HG03469 (cell line): ENCODE measurements around the gene ISLR.

ENCODE experiments used
- ATAC-seq: cut with Tn5 transposase; IDR thresholded peaks from one replicate; pipeline ENCODE4 v1.9.1; 2021; ENCODE audit warnings: mild to moderate bottlenecking, moderate library complexity, moderate number of reproducible peaks; ENCODE audit not compliant: unreplicated experiment

The ISLR gene

DNA sequence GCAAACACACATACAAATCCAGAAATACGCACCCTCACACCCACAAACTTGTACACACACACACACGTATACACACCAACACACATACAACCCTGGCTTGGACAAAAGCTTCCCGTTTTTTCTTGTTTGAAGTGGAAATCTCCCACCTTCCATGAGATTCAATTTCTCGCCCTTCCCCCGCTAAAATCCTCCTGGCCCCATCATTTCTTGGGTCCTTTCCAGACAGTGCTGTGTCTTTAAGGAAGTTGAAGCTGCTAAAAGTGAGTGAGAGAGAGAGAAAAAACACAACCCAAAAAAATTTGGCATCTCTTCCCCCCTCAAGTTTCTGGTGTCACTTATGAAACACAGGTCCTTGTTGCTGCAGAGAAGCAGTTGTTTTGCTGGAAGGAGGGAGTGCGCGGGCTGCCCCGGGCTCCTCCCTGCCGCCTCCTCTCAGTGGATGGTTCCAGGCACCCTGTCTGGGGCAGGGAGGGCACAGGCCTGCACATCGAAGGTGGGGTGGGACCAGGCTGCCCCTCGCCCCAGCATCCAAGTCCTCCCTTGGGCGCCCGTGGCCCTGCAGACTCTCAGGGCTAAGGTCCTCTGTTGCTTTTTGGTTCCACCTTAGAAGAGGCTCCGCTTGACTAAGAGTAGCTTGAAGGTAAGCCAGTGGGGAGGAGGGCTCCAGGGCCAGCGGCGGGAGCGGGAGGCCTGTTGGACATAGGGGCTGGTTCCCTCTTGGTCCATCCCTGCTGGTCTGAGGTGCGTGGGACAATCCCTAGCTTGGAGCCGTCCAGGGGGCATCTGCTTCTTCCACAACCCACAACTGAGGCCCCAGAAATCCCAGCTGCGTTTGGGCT lies at the start of gene ISLR:
Gene ISLR (plus strand): TSS at position 331 of the 839 bp plus-strand sequence. CDS start 1,149 bp downstream, outside the sequence.
- no peak for ATAC-seq

DNA sequence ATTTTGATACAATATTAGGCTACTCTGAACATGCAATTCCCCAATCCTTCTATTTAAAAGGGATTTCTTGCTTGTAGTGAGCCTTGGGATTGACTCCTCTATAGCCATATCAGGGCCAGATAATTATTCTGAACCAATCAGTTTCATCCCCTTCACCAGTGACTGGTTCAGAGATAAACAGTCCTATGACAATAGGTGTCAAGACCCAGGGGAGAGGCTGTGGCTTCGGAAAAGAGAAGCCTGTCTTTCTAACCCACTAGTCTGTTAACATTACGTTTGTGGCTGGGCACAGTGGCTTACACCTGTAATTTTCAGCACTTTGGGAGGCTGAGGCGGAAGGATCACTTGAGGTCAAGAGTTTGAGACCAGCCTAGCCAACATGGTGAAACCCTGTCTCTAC lies 49.3 kb upstream of the ISLR start:
- ATAC-seq = no peak

DNA sequence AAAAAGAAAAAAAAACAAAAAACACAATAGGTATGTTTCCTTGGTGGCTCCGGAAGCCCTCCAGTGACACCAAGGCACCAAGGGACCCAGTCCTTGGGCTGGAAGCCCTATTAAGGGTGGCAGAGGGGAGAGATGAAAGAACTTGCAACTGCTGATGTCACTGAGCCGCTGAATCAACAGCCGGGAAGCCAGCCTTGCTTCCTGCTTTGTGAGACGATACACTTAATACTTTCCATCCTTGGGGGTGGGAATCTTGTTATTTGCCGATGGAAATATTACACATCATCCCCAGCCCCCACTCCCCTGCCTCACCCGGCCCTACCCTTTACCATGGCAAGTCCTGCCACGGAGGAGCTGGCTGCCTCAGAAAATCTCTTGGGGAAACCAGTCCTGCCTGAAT lies 48.8 kb upstream of the ISLR start:
- no peak for ATAC-seq

DNA sequence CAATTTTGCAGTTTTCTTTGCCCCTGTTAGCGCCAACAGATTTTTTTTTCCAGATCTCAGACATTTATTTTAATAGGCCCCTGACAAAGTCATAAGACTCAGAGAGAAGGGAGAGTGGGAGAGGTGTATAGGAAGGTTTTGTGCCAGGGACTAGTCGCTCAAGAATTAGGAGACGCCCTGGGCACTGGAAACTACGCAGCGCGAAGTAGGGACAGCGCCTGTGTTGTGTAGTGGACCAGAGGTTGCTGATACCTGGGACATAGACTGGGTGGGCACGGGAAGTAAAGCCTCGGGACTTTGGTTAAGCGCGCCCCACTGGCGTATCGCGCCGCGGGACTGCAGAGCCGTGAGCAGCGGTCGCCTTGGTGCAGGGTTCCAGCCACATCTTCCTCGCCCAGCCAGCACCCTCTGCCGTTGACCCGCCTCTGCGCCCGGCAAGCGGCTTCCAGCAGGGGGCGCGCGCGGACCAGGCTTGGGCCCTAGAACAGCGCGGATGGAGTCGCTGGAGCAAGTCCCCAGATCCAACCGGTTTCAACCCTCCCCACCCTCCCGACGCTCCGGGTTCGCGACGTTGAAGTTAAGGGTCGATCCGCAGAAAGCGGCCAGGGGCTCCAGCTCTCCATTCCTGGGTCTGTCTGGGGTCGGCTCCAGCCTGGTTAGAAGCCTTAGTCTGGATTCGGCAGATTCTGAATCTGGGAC lies 46.1 kb upstream of the ISLR start:
- ATAC-seq = no peak

DNA sequence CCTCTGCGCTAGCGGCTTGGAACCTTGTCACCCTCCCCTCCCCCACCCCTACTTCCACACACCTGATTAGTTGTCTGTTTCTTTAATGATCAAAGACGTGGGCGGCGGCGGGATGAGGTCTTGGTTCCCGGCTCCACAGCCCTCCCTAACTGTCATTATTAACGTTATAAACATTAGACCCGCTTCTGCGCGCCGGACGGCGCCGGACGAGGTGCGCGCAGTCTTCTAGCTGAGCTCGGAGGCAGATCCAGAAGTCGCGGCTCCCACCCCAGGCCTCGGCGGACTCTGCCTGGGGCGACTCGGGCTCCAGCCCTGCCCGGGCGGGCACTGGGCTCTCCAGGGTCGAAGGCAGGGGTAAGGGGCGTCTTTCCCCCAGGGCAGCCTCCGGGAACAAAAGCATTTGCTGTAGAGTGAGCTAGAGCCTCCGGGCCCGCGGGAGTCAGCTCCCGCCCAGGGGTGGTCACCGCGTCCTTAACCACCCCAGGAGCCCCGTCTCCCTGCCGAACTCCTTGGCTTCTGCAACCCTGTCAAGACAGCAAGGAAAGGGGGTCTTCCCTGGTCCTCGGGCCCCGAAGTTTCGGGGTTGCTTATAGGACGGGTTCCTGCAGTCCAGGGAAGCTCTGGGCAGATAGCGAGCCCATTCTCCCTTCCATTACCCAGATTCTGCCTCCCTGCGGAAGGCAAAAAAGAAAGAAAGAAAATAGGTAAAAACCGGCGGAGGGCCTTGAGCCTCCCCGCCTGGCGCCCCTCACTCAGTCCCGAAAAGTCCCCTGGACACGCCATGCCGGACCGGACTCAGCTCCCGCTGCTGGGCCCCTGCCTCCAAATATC lies 45.3 kb upstream of the ISLR start:
- no peak for ATAC-seq

- no peak for ATAC-seq
Observed at GRCh38 chr15:74128785-74129585, 44.5 kb upstream of the ISLR start.

DNA sequence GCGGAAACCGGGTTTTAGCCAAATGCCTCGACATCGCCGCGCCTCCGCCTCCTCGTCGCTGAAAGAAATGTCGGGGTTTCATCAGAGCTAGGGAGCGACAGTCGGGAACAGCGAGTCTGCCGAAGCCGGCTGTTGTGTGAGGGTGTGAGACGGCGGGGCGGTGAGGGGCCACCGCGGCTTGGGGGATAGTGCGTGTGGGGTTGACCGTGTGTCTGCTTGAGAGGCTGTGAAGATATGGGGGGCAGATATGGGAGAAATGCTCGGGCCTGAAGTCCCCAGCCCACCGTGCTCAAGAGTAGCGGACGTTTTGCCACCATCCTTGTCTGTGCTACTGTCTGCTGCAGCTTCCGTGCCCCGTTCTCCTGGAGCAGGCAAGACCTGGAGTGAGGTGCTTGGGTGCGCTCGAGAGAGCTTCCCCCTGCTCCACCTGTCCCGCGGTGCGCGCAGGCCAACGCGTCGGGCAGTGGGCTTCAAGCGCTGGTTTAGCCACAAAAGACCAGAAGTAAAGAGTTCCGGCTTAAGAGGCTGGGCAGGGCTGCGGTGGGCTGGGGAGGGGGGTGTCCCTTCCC lies 43.8 kb upstream of the ISLR start:
- no peak for ATAC-seq

DNA sequence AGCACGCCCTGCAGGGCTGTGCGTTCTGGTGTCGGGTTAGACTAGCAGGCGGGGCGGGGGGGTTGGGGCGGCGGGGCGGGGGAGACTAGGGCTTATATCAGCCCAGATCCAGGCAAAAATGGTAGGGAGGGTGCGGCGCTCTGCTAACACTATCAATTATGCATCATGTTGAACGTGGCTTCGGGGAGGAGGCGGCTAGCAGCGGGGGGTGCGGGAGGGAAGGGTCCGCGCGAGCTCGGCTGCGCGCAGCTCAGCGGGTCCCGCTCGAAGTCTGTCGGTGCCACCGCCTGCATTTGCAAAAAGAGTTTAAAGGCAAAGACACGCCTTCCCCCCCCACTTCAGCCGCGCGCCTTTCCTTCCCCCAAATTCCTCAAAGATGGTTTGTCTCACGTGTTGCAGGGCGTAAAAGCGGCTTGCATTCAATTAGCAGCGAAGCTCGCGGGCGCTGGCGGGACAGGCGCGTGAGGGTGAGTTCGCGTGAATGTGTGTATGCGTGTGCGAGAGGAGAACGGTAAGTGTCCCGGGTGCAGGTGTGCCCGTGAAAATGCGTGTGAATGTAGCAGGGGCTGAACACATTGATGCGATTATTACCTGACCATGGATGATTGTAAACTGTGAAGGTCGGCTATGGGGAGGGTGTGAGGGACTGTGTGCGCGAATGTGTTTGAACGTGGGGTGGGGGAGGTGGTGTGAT lies 43.2 kb upstream of the ISLR start, which contains the start of gene ISLR2:
Gene ISLR2 (plus strand): TSS at position 432 of the 694 bp plus-strand sequence. CDS start 2,169 bp downstream, outside the sequence.
- ATAC-seq = no peak

DNA sequence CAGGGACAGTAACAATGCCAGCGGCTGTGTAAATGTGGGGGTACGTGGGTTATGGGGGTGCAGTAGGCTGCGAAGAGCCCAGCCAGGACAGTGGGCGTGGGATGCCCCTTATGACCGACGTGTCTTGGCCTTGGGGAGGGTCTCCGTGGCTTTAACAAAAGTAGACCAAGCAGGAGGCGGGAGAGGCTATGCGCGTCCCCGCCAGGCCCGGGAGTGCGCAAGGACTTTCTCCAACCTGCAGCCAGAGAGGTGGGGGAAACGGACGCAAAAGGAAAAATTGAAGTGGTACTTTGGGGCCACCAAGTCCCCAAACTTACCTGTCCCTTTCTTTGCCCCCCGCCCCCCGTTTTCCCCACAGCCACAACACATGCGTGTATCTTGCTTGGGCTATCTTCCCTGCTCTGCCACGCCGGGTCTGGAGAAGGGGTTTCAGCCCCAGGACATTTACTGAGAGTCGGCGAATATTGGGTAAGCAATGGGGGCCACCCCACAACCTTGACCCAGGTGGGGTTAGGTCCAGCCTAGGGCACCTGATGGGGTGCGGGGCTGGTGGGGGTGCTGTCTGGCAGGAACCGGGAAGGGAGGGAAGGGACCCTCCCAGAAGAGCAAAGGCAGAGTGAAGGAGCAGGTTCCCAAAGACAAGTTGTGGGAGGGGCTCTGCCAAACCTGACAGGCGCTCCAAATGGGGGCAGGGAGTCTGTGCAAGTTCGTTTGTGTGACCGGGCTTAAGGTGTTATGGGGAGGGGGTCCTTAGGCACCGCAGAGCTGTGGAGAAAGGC lies 42.5 kb upstream of the ISLR start:
- no peak for ATAC-seq

DNA sequence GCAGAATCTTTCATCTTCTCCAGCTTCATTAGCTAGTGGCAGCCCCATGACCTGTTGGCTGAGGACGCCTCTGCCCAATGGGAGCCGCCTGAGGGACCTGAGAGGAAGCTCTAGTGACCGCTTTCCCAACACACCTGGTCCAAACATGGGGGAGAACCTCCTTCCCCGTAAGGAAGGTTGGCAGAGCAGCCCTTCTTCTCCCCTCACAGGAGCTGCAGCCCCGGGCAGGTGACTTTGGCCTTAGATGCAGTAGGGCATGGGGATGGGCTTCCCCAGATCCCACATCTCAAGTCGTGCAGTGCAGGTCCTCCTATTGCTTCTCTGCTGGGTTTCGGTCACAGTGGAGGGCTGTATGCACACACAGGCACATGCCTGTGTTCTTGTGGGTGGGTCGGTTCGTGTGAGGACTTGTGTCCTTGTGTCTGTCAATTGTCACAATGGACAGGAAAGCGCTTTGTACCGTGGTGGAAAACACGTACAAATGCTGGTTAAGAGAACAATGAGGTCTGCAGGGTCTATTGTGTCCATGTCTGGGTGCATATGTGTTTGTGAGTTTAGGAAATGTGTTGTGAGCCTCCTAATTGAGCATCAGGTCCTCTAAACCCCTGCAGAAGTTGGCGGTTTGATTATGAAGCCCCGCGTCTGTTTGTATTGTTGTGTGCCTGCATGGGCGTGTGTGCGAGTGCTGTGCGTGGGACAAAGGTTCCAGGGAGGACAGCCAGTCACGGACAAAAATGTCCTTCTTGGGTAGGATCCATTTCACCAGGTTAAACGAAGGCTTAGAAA lies 41.7 kb upstream of the ISLR start:
- no peak for ATAC-seq

DNA sequence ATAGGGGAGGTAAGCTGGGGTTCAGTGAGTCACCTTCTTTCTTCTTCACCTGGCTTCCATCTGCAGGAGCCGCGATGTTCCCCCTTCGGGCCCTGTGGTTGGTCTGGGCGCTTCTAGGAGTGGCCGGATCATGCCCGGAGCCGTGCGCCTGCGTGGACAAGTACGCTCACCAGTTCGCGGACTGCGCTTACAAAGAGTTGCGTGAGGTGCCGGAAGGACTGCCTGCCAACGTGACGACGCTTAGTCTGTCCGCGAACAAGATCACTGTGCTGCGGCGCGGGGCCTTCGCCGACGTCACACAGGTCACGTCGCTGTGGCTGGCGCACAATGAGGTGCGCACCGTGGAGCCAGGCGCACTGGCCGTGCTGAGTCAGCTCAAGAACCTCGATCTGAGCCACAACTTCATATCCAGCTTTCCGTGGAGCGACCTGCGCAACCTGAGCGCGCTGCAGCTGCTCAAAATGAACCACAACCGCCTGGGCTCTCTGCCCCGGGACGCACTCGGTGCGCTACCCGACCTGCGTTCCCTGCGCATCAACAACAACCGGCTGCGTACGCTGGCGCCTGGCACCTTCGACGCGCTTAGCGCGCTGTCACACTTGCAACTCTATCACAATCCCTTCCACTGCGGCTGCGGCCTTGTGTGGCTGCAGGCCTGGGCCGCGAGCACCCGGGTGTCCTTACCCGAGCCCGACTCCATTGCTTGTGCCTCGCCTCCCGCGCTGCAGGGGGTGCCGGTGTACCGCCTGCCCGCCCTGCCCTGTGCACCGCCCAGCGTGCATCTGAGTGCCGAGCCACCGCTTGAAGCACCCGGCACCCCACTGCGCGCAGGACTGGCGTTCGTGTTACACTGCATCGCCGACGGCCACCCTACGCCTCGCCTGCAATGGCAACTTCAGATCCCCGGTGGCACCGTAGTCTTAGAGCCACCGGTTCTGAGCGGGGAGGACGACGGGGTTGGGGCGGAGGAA lies 40.5 kb upstream of the ISLR start:
- ATAC-seq = no peak

- no peak for ATAC-seq
Observed at GRCh38 chr15:74133694-74134386, 39.7 kb upstream of the ISLR start.

- no peak for ATAC-seq
Observed at GRCh38 chr15:74134387-74135027, 39.0 kb upstream of the ISLR start.

GRCh38 chr15:74135041-74135565 lies 38.4 kb upstream of the ISLR start:
- no peak for ATAC-seq

- no peak for ATAC-seq
Observed at GRCh38 chr15:74136540-74136813, 37.0 kb upstream of the ISLR start.
